M059J (cell line): ENCODE measurements around the gene SKAP1. TPM values are rescaled to one million over a fixed set of nuclear protein-coding genes. Genes with fewer than 3 reads are reported as not detected.
"Not testable (repeated sequence)": the region's sequence is repeated elsewhere in the genome, so short reads cannot be mapped to it uniquely, and the experiment has no call there.

Experiments
- DNase-seq: peaks from one replicate; pipeline ENCODE4 v3.0.0-alpha.2; 2012; ENCODE audit warnings: low read depth
- total RNA-seq: library from RNA; depleted of rRNA; stranded (reverse); fragments of >200 nt; shearing (Covaris generic); gene quantifications from 2 replicates; pipeline ENCODE4 v1.2.3, GENCODE V29; 2014

Gene SKAP1
- total RNA-seq, 1 experiment from 2014 or later: 0.42 TPM

DNA sequence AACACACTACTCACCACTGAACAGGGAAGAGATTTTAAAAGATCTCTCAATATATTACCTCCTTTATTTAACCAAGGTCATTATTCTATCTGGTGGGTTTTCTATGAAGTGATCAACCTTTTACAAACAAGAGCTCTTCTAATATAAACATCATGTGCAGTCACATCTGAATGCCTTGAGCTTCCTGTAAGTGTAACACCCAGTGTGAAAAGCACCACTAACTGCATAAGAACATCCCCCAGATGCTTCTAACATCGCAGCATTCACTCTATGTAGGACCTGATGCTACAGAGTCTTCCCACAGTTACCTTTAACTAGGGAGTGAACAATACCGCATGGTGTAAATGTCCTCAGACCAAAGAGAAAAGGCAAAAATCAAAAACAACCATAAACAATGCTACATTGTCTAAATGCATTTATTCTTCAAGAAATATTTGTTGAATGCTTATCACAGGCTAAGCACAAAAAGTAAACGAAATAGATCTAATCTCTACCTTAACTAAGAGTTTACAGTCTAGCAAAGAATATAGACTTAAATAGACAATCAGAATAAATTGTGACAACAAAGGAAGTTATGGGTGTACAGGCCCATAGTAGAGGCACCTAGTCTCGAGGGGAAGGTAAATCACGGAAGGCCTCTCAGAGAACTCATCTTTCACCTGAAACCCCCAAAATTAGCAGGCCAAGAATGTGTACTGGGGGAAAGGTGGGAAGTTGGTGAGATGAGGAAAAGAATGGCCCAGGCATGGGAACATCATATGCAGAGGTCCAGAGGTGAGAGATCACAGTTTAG is 16.2 kb downstream of the SKAP1 start:
- no peak for DNase-seq

GRCh38 chr17:48412841-48413240 is 17.2 kb downstream of the SKAP1 start:
- DNase-seq: no peak

GRCh38 chr17:48410821-48411220 is 19.2 kb downstream of the SKAP1 start:
- not testable (repeated sequence) for DNase-seq

GRCh38 chr17:48409607-48410006 is 20.4 kb downstream of the SKAP1 start:
- DNase-seq: no peak

- DNase-seq: no peak
Observed at GRCh38 chr17:48406936-48407567, 23.0 kb downstream of the SKAP1 start.

DNA sequence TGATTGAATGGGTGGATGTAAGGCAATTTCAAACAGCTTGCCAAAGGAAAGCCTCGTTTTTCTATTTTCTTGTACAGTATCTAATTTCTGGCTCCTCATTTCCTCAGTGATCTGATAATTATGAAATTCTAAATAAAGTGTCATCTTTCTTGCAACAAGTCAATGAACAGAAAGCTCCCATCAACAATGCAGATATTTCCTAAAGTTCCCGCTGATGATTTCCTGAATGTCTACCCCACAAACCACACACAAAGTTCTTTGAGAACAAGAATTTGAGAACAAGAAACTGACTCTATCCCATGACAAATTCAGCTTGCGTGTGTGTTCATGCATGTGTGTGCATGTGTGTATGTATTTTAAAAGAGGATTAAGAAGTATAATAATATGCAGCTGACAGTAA is 35.2 kb downstream of the SKAP1 start:
- no peak for DNase-seq

GRCh38 chr17:48393283-48393682 is 36.7 kb downstream of the SKAP1 start:
- DNase-seq: no peak

GRCh38 chr17:48392857-48393256 is 37.2 kb downstream of the SKAP1 start:
- no peak for DNase-seq

GRCh38 chr17:48391444-48391843 is 38.6 kb downstream of the SKAP1 start:
- no peak for DNase-seq

GRCh38 chr17:48389903-48390302 is 40.1 kb downstream of the SKAP1 start:
- DNase-seq: no peak

GRCh38 chr17:48388955-48389743 is 40.9 kb downstream of the SKAP1 start:
- no peak for DNase-seq

DNA sequence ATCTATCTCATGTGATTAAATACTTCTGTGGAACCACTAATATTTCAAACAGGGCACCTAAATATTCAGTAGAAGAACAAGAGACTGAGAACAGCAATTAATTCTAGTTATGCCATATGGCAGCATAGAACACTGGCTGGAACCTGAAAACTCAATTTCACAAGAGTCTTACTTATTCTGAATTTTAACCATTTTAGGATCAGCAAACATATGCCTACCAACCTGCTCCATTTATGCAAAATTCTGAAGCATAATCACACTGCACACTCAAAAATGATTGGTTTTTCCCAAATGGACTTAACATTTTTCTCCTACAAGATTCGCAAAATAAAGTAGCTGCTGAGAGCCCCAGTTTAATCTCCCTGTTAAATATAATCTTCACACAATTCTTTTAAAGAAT is 43.2 kb downstream of the SKAP1 start:
- DNase-seq: no peak

- DNase-seq: no peak
Observed at GRCh38 chr17:48385319-48385718, 44.7 kb downstream of the SKAP1 start.

DNA sequence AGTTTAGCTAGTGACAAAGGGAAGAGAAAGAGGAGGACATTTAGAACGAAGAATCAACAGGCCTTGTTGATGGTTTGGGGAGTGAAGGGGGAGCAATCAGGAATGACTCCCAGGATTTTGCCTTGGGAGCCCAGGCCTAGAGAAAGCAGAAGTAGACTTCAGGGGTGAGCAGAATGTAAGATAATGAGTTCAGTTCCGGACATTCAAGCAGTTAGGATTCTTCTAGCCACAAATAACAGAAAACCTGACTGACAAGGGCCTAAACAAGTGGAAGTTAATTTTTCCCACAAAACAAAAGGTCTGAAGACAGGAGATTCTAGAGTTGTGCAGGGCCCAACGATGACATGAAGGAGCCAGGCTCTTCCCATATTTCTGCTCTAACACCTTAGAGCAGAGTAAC is 45.9 kb downstream of the SKAP1 start:
- no peak for DNase-seq

GRCh38 chr17:48382989-48383388 is 47.0 kb downstream of the SKAP1 start:
- DNase-seq: no peak

GRCh38 chr17:48378708-48379392 is 51.2 kb downstream of the SKAP1 start:
- no peak for DNase-seq

DNA sequence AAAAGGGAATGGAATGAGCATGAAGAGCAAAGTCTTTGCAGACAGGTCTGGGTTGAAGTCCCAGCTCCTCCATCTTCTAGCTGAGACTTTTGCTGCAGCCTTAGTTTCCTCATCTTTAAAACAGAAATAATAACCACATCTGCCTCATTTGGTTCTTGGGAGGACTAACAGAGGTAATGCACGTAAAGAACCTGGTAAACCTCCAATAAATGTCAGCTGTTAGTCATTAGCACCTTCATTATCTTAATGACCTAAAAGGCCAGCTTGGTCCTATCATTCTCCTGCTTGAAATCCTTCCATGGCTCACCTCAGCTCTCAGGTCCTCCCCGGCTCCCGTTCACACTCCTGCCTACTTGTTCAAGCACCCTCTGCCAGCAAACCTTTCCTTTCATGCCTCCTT is 51.8 kb downstream of the SKAP1 start:
- no peak for DNase-seq

- DNase-seq: no peak
Observed at GRCh38 chr17:48376682-48377325, 53.2 kb downstream of the SKAP1 start.

DNA sequence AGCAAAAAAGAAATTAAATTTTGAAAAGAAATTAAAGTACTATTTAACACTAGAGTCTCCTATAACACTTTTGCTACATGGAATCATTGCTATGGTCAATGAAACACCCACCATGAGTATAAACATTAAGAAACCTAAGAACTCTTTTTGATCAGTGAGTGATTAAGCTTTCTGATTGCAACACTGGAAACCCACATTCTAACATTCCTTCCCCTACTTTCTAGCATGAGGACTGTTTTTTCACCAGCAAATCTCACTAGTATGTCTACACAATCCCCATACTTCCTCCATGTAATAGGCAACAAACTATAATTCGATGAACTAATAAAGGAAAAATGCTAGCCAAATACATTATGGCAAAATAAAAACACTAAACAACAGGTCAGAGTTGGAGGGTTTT is 54.7 kb downstream of the SKAP1 start:
- DNase-seq: peak; percentile 34

DNA sequence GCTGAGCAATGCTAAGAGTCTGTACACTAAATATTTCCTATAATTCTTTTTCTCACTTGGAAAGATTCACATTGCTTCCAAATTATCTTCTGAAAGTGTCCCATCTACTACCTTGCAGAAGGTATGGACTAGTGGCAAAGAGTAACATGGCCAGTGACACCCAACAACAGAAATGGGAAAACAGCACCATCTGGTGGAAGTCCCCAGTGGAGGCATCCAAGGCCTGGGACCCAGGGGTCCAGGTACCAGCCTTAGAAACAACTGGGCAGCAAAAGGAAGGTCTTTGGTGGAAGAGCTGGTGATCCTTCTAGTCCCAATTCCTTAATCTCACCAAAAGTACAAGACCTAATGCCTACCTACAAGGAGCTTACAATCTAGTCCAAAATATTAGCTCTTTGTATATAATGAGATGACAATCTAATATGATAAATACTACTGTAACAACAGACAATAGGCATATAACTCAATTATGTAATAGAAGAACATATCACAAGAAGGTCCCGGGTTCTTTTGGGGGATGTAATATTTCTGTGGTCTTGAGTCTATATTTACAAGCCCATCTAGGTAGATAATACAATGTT is 55.3 kb downstream of the SKAP1 start:
- DNase-seq: peak; percentile 49

DNA sequence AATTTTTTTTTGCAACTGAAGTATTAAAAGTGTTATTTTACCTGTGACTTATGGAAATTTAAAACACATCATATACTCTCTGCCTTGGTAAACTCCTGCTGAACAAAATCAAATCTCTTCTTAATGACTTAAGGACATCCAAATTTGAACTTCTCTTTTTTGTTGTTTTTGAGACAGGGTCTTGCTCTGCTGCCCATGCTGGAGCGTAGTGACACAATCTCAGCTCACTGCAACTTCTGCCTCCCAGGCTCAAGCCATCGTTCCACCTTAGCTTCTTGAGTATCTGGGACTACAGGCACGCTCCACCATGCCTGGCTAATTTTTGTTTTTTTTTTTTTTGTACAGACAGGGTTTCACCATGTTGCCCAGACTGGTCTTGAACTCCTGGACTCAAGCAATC is 56.1 kb downstream of the SKAP1 start:
- DNase-seq: no peak
